Astrocyte of the spinal cord (primary cell): Measurements from ENCODE around the gene TBL1XR1.

Experiments used
- DNase-seq: peaks from one replicate; pipeline ENCODE4 v3.0.0; 2011; ENCODE audit warnings: low read depth, low spot score
- H3K4me3 ChIP-seq: 2 replicates; pipeline ENCODE4 v1.5.1; 2011; ENCODE audit warnings: low read depth, mild to moderate bottlenecking, low read length, moderate library complexity
- CTCF ChIP-seq: IDR thresholded peaks from 2 replicates; pipeline ENCODE4 v1.5.1; 2012; ENCODE audit warnings: low read depth, mild to moderate bottlenecking, low read length, inconsistent platforms
- in situ Hi-C: cut with HindIII; loops from 2 replicates; pipeline ENCODE4 v1.10.0; 2017; ENCODE audit warnings: low sequenced_read_pairs

The TBL1XR1 gene

GRCh38 chr3:177071496-177072156, 125.7 kb downstream of the TBL1XR1 start:
- H3K4me3 ChIP-seq: no peak overlapping the region
- no peak for DNase-seq
- no peak for TF ChIP-seq CTCF
- in situ Hi-C loops: no loop called here

- no peak overlapping the region for H3K4me3 ChIP-seq
- peak; percentile 56 for DNase-seq
- in situ Hi-C loops: no loop called here
- no peak for TF ChIP-seq CTCF
Observed at GRCh38 chr3:177069514-177070329, 127.6 kb downstream of the TBL1XR1 start.

GRCh38 chr3:177068967-177069366, 128.3 kb downstream of the TBL1XR1 start:
- in situ Hi-C loops: no loop called here
- H3K4me3 ChIP-seq: no peak overlapping the region
- DNase-seq: no peak
- TF ChIP-seq CTCF: no peak

GRCh38 chr3:177066068-177066467, 131.2 kb downstream of the TBL1XR1 start:
- in situ Hi-C loops: no loop called here
- TF ChIP-seq CTCF: no peak
- DNase-seq: no peak
- no peak overlapping the region for H3K4me3 ChIP-seq

- DNase-seq: no peak
- TF ChIP-seq CTCF: no peak
- in situ Hi-C loops: no loop called here
- no peak overlapping the region for H3K4me3 ChIP-seq
Observed at GRCh38 chr3:177065285-177066033, 131.8 kb downstream of the TBL1XR1 start.

GRCh38 chr3:177062052-177062732, 135.1 kb downstream of the TBL1XR1 start:
- no peak for TF ChIP-seq CTCF
- H3K4me3 ChIP-seq: no peak overlapping the region
- no peak for DNase-seq
- in situ Hi-C loops: no loop called here
